ENCODE results near the gene ADAM29.
"Not testable (repeated sequence)": the region's sequence is repeated elsewhere in the genome, so short reads cannot be mapped to it uniquely, and the experiment has no call there.

The ADAM29 gene

GRCh38 chr4:174972911-174973310, 54.8 kb downstream of the ADAM29 start:
- no peak for DNase-seq

- DNase-seq: no peak
These were observed 55.2 kb downstream of the ADAM29 start for GRCh38 chr4:174973336-174973735.

- no peak for DNase-seq
These were observed 65.1 kb downstream of the ADAM29 start for GRCh38 chr4:174983128-174983750.

GRCh38 chr4:174983870-174984269, 65.7 kb downstream of the ADAM29 start:
- not testable (repeated sequence) for DNase-seq

GRCh38 chr4:174989791-174990190, 71.6 kb downstream of the ADAM29 start:
- DNase-seq: no peak

- DNase-seq: no peak
These were observed 75.8 kb downstream of the ADAM29 start for GRCh38 chr4:174993916-174994315.

- DNase-seq: no peak
These were observed 77.9 kb downstream of the ADAM29 start for GRCh38 chr4:174996079-174996478.

GRCh38 chr4:174999407-174999806, 81.2 kb downstream of the ADAM29 start:
- DNase-seq: no peak

GRCh38 chr4:175017751-175018150, 99.6 kb downstream of the ADAM29 start:
- no peak for DNase-seq

GRCh38 chr4:175019447-175019846, 101.3 kb downstream of the ADAM29 start:
- DNase-seq: not testable (repeated sequence)
